GM12864 (cell line): ENCODE results near the gene GIPR.
"Not testable (repeated sequence)": the region's sequence is repeated elsewhere in the genome, so short reads cannot be mapped to it uniquely, and the experiment has no call there.

Experiments
- DNase-seq: peaks from one replicate; pipeline ENCODE4 v3.0.0-alpha.2; 2011; ENCODE audit warnings: low read depth
- H3K4me3 ChIP-seq: 2 replicates; pipeline ENCODE4 v1.5.1; 2011; ENCODE audit warnings: mild to moderate bottlenecking, low read depth, low read length, control low read depth
- CTCF ChIP-seq: IDR thresholded peaks from 2 replicates; pipeline ENCODE4 v1.5.1; 2011; ENCODE audit warnings: low read depth, mild to moderate bottlenecking, moderate library complexity, low read length, control low read depth, inconsistent platforms; ENCODE audit errors: missing control alignments

Gene GIPR

GRCh38 chr19:45667620-45668341 lies at the start of gene GIPR:
Gene GIPR (plus strand): TSS chr19:45668221. CDS start chr19:45669521, 1,300 bp downstream.
- DNase-seq = no peak
- peak within 1 kb of the TSS; percentile 68 for H3K4me3 ChIP-seq
- TF ChIP-seq CTCF = no peak

- no peak overlapping the region for H3K4me3 ChIP-seq
- DNase-seq = no peak
- no peak for TF ChIP-seq CTCF
Observed at GRCh38 chr19:45621389-45621788, 46.6 kb upstream of the GIPR start.

GRCh38 chr19:45621976-45622503 lies 46.0 kb upstream of the GIPR start:
- no peak for TF ChIP-seq CTCF
- no peak for DNase-seq
- H3K4me3 ChIP-seq = no peak overlapping the region

GRCh38 chr19:45623984-45624383 lies 44.0 kb upstream of the GIPR start:
- no peak overlapping the region for H3K4me3 ChIP-seq
- DNase-seq = no peak
- TF ChIP-seq CTCF = no peak

- DNase-seq, H3K4me3 ChIP-seq: not testable (repeated sequence)
Observed at GRCh38 chr19:45628219-45628618, 39.8 kb upstream of the GIPR start.

GRCh38 chr19:45629704-45630103 lies 38.3 kb upstream of the GIPR start:
- TF ChIP-seq CTCF = no peak
- H3K4me3 ChIP-seq = no peak overlapping the region
- DNase-seq = no peak

- no peak for DNase-seq
- TF ChIP-seq CTCF = no peak
Observed at GRCh38 chr19:45630463-45630862, 37.6 kb upstream of the GIPR start.

More at GRCh38 chr19:45630463-45630862, 37.6 kb upstream of the GIPR start:
- H3K4me3 ChIP-seq = no peak overlapping the region
